Measurements from ENCODE around the gene HIGD1A.
"Not testable (repeated sequence)": the region's sequence is repeated elsewhere in the genome, so short reads cannot be mapped to it uniquely, and the experiment has no call there.

The HIGD1A gene

GRCh38 chr3:42829083-42829627 lies 24.9 kb upstream of the HIGD1A start:
- no peak for DNase-seq (ENCODE audit: low read depth in 3 of 3)

DNA sequence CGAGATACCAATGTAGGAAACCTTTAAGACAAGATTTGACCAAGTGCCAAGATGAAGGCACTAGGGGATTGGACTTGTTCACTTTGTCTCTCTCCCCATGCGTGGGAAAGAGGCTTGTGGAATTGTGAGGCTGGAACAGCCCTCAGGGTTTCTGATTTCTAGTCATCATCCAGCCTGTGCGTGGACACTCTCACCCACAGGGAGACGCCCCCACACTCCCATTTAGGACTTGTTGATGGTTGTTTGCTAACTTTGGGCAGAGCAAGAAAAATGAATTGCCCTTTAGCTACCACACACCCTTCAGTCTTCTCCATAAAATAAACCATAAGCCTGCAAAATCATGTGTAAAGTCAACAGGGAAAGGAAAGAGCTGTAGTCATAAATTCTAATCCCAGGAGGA lies 23.4 kb upstream of the HIGD1A start:
- DNase-seq (ENCODE audit: low read depth in 3 of 3), result no peak

GRCh38 chr3:42827023-42827422 lies 22.7 kb upstream of the HIGD1A start:
- no peak for DNase-seq (ENCODE audit: low read depth in 3 of 3)

DNA sequence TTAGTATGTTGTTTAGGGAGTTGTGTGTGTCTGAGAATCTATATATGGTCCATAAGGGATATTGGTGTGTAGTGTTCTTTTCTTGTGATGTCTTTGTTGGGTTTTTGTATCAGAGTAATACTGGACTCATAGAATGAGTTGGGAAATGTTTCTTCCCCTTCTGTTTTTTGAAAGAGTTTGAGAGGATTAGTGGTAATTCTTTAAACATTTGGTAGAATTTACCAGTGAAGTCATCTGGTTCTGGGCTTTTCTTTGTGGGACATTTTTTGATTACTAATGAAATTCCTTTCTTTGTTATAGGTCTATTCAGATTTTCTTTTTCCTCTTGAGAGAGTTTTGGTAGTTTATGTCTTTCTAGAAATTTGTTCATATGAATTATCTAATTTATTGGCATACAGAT lies 21.9 kb upstream of the HIGD1A start:
- DNase-seq (ENCODE audit: low read depth in 3 of 3), result no peak

- no peak for DNase-seq (ENCODE audit: low read depth in 3 of 3)
Measured at GRCh38 chr3:42823351-42823750, 19.1 kb upstream of the HIGD1A start.

DNA sequence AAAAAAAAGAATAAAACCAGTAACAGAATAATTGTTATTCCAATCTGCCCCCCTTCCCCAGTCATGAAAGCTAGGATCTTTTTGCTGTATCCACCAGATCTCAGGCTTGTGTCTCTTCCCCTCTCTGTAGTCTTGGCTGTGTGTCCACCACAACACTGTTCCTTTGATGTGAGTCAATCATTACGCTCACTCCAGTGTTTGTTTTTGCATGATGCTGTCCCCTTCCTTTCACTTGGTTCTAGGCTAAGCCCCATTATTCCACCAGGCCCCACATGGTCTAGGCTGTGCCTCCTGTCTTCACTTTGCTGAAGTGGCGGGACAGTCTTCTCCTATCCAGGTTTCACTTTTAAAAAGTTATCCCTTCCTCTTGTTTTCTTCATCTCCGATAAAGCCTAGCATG lies 18.5 kb upstream of the HIGD1A start:
- no peak for DNase-seq (ENCODE audit: low read depth in 3 of 3)

GRCh38 chr3:42820746-42821051 lies 16.4 kb upstream of the HIGD1A start:
- no peak for DNase-seq (ENCODE audit: low read depth in 3 of 3)

GRCh38 chr3:42819351-42819965 lies 15.2 kb upstream of the HIGD1A start:
- no peak for DNase-seq (ENCODE audit: low read depth in 3 of 3)

GRCh38 chr3:42815826-42816225 lies 11.5 kb upstream of the HIGD1A start:
- DNase-seq (ENCODE audit: low read depth in 3 of 3), result no peak

DNA sequence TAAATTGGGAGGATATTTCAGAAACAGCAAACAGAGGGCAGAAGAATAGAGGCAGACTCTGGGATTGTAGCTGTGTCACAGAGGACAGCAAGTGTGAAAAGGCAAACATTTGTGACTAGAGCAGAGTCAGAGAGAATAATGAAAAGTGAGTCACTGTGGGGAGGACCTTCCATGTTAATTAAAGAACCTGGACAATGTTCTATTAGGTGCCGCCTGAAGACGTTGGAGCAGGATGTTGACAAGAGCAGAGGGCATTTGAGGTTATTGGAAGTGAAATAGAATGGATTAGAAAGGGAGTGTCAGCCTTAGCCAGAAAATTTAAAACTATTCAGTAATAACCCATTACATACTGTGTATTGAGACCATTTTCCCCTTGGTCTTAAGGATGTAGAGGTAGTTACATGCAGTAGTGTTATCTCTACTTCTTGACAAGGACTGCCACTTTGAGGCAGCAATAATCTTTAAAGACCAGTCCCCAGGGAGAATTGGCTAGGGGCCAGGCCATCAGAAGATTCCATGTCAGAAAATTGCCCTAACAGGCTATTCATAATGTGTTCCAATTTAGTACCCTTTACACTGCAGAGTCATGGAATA lies 10.7 kb upstream of the HIGD1A start:
- no peak for DNase-seq (ENCODE audit: low read depth in 3 of 3)

GRCh38 chr3:42814246-42814645 lies 10.0 kb upstream of the HIGD1A start:
- no peak for DNase-seq (ENCODE audit: low read depth in 3 of 3)

GRCh38 chr3:42811118-42811883 lies 7.0 kb upstream of the HIGD1A start:
- not testable (repeated sequence) for DNase-seq (ENCODE audit: low read depth in 3 of 3)

DNA sequence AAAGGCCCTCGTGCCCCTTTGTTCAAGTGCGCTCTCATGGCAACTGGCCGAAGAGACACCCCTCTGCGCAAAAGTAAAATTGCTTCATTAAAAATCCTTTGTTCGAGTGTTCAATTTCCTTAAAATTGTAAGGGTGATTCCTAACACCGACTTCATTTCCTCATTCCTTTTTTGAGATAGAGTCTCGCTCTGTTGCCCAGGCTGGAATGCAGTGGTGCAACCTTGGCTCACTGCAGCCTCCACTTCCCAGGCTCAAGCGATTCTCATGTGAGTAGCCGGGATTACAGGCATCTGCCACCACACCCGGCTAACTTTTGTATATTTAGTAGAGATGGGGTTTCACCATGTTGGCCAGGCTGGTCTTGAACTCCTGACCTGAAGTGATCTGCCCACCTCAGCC lies 6.4 kb upstream of the HIGD1A start:
- DNase-seq (ENCODE audit: low read depth in 3 of 3), result not testable (repeated sequence)

DNA sequence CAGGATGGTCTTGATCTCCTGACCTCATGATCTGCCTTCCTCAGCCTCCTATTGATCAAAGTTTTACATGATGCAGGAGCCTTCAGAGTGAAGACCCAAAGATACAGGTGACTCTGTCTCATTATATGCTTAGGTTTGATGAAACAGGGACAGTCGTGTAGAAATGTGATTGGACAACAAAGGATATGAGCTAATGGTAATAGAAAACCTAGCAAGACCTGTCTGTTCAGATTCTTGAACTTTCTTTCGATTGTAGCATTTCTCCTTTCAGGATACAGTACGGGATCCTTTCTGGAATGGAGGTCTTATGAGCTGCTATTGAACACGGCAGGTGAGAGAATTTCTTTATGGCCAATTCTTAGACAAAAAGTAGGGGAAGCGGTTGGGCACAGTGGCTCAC lies 4.9 kb upstream of the HIGD1A start, which contains the start of gene ACKR2:
Gene ACKR2, plus strand, starts transcription at position 244 of the 400 bp plus-strand sequence. CDS start 55,058 bp downstream, outside the sequence.
- DNase-seq (ENCODE audit: low read depth in 3 of 3), result no peak

GRCh38 chr3:42807929-42808328 lies 3.6 kb upstream of the HIGD1A start:
- no peak for DNase-seq (ENCODE audit: low read depth in 3 of 3)

DNA sequence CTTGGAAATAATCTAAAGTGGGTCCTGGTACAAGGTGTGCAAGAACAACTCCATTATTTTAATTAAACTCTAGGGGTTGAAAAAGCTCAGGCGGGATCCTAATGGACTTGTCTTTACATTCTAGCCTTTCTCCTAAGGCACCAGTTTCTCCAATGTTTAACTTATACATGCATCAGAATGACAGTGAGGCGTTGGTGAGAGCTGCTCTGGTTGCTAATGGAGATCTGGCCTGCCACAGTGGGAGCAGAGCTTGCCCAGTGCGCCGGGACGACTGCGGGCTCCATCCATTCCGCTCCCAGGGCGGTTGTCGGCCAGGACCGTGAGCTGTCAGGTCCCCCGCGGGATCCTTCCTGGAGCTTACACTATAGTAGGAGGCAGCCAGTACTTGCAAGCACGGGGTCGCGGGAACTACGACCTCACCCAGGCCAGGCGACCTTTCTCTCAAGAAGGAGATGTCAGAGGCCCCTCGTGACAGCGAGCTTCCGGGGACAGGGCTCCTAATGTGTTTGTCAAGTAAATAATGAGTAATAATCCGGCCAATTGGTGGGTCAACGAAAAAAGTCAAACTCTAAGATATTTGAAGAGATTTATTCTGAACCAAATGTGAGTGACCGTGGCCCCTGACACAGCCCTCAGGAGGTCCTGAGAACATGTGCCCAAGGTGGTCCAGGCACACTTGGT lies 991 bp upstream of the HIGD1A start:
- DNase-seq (ENCODE audit: low read depth in 3 of 3), result no peak

GRCh38 chr3:42804831-42805132 lies 492 bp upstream of the HIGD1A start:
- no peak for DNase-seq (ENCODE audit: low read depth in 3 of 3)

DNA sequence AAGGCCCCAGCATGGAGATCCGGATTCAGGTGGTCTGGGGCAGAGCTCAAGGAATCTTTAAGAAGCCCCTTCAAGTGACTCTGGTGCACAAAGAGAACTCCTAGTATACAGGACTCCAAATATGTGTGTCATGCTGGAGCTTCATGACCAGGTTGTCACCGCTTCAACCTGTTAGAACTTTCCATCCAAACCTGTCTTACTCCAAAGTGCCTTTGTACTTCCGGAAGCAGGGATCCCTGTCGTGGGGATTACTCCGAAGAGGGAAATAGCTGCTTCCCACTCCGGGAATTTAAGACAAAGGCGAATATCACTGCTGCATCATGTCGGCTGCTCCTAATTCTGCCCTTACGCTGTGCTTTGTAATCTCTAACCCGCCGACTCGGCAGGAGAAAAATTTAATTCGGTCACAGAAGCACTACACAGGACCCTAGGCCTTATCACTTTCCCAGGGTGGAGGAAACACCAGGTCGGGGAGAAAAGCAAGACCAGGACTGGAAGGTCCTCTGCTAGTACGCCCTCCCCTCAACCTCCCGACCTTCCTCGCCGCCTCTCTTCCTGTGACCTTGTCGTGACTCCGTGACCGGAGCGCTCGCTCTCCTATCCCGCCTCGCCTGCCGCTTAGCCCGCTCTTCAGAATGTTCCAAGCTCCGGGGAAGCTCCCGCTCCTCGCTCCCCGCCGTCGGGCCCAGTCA lies 730 bp downstream of the HIGD1A start:
- peak in 1 of 3 donors; percentile 1 for DNase-seq (ENCODE audit: low read depth in 3 of 3)

GRCh38 chr3:42802876-42803413 lies 1.3 kb downstream of the HIGD1A start:
- DNase-seq (ENCODE audit: low read depth in 3 of 3), result no peak

- DNase-seq (ENCODE audit: low read depth in 3 of 3), result no peak
Measured at GRCh38 chr3:42801784-42802183, 2.5 kb downstream of the HIGD1A start.

- DNase-seq (ENCODE audit: low read depth in 3 of 3), result no peak
Measured at GRCh38 chr3:42801048-42801620, 3.2 kb downstream of the HIGD1A start.
